ENCODE measurements around the gene ADGRV1. TPM values are rescaled to one million over a fixed set of nuclear protein-coding genes. Genes with fewer than 3 reads are reported as not detected.

ADGRV1 gene
- total RNA-seq, 1 donor from 2014 or later: 0.99 TPM

DNA sequence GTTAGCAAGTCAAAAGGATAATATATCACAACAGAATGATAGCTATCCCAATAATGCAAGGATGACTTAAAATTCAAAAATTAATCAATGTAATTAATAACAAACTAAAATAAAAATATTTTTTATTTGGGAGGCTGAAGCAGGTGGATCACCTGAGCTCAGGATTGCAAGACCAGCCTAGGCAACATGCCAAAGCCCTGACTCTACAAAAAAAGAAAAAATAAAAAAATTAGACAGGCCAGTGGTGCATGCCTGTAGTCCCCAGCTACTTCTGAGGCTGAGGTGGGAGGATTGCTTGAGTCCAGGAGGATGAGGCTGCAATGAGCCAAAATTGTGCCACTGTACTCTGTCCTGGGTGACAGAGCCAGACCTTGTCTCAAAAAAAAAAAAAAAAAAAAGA, 399.3 kb downstream of the ADGRV1 start:
- H3K4me1 Mint-ChIP-seq (ENCODE audit: unreplicated experiment): no peaks in the 10 kb centered on the region
- H3K27ac Mint-ChIP-seq (ENCODE audit: unreplicated experiment): no peak overlapping the region
- H3K9me3 Mint-ChIP-seq (ENCODE audit: unreplicated experiment): no peaks in the 10 kb centered on the region
- no peaks in the 10 kb centered on the region for H3K36me3 Mint-ChIP-seq (ENCODE audit: unreplicated experiment)
- no peak overlapping the region for H3K4me3 Mint-ChIP-seq (ENCODE audit: unreplicated experiment)
- TF ChIP-seq, protein P1, sequence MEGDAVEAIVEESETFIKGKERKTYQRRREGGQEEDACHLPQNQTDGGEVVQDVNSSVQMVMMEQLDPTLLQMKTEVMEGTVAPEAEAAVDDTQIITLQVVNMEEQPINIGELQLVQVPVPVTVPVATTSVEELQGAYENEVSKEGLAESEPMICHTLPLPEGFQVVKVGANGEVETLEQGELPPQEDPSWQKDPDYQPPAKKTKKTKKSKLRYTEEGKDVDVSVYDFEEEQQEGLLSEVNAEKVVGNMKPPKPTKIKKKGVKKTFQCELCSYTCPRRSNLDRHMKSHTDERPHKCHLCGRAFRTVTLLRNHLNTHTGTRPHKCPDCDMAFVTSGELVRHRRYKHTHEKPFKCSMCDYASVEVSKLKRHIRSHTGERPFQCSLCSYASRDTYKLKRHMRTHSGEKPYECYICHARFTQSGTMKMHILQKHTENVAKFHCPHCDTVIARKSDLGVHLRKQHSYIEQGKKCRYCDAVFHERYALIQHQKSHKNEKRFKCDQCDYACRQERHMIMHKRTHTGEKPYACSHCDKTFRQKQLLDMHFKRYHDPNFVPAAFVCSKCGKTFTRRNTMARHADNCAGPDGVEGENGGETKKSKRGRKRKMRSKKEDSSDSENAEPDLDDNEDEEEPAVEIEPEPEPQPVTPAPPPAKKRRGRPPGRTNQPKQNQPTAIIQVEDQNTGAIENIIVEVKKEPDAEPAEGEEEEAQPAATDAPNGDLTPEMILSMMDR (IDR thresholded peaks at IDR 0.05): no peak
- H3K27me3 Mint-ChIP-seq (ENCODE audit: unreplicated experiment): peaks cover 5% of the 10 kb centered on the region
- DNase-seq (ENCODE audit: extremely low spot score, unreplicated experiment): no peak

DNA sequence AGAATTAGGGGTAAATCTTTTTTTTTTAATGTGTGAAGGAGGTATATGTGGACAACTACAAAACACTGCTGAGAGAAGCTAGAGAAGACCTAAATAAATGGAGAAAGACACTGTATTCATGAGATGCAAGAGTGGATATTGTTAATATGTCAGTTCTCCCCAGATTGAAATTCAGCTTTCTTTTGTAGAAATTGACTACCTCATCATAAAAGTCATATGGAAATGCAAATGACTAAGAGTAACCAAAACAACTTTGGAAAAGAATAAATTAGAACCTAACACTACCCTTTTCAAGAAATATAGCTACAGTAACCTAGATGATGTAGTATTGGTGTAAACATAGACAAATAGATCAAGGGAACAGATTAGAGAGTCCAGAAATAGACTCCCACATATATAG, 400.7 kb downstream of the ADGRV1 start:
- H3K27ac Mint-ChIP-seq (ENCODE audit: unreplicated experiment): no peak overlapping the region
- H3K36me3 Mint-ChIP-seq (ENCODE audit: unreplicated experiment): no peaks in the 10 kb centered on the region
- H3K4me3 Mint-ChIP-seq (ENCODE audit: unreplicated experiment): no peak overlapping the region
- no peak for DNase-seq (ENCODE audit: extremely low spot score, unreplicated experiment)
- TF ChIP-seq, protein P1 (IDR thresholded peaks at IDR 0.05): no peak
- H3K9me3 Mint-ChIP-seq (ENCODE audit: unreplicated experiment): no peaks in the 10 kb centered on the region
- H3K27me3 Mint-ChIP-seq (ENCODE audit: unreplicated experiment): peaks cover 6% of the 10 kb centered on the region
- no peaks in the 10 kb centered on the region for H3K4me1 Mint-ChIP-seq (ENCODE audit: unreplicated experiment)

DNA sequence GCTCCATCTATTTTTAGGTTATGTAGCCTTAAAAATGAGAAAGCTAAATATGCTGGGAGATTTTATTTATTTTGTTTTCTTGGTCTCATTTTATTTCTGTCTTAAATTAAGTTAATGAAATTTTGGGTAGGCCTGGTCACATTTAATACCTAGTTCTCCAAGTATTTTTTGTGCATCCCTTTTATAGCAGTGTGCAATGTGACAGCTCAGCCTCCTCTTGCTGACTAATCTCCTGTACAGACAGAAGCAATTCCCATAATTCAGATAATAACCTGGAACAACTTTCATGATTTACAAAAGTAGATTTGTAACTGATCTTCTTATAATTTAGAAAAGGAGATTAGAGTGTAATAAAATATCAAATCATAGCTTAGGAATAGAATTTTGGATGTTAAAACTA, 403.9 kb downstream of the ADGRV1 start:
- peaks cover 6% of the 10 kb centered on the region for H3K9me3 Mint-ChIP-seq (ENCODE audit: unreplicated experiment)
- H3K4me1 Mint-ChIP-seq (ENCODE audit: unreplicated experiment): no peaks in the 10 kb centered on the region
- H3K36me3 Mint-ChIP-seq (ENCODE audit: unreplicated experiment): no peaks in the 10 kb centered on the region
- DNase-seq (ENCODE audit: extremely low spot score, unreplicated experiment): no peak
- TF ChIP-seq, protein P1 (IDR thresholded peaks at IDR 0.05): no peak
- H3K27me3 Mint-ChIP-seq (ENCODE audit: unreplicated experiment): peaks cover 18% of the 10 kb centered on the region
- H3K4me3 Mint-ChIP-seq (ENCODE audit: unreplicated experiment): no peak overlapping the region
- no peak overlapping the region for H3K27ac Mint-ChIP-seq (ENCODE audit: unreplicated experiment)

DNA sequence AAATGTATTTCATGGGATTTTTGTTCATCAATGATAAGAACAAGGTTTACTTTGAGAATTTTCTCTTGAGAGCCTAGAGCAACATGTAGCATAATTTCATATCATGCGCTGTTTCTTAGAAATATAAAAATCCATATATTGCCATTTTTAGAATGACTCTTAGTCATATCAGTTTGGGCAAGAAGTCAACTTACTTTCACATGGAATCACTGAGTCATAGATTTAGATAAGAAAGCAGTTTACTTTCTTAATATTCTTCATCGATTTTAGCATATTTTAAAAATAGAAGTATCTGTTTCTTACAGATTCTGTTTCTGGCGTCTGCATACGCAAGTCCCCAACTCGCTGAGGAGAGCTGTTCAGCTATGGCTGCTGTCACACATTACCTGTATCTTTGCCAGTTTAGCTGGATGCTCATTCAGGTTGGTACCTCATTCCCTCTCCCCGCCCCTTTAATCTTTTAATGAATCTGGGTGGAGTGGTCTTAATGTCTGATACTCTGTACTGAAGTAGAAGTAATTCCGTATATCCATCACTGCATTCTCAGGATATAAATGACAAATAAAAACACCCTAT, 406.6 kb downstream of the ADGRV1 start:
- TF ChIP-seq, protein P1 (IDR thresholded peaks at IDR 0.05): no peak
- Mint-ChIP-seq H3K4me3 (ENCODE audit: unreplicated experiment) (no peak overlapping the region), H3K4me1 (ENCODE audit: unreplicated experiment) (no peaks in the 10 kb centered on the region), H3K36me3 (ENCODE audit: unreplicated experiment) (no peaks in the 10 kb centered on the region), H3K27me3 (ENCODE audit: unreplicated experiment) (peaks cover 19% of the 10 kb centered on the region), H3K9me3 (ENCODE audit: unreplicated experiment) (peaks cover 6% of the 10 kb centered on the region), H3K27ac (ENCODE audit: unreplicated experiment) (no peak overlapping the region)
- DNase-seq (ENCODE audit: extremely low spot score, unreplicated experiment): no peak

DNA sequence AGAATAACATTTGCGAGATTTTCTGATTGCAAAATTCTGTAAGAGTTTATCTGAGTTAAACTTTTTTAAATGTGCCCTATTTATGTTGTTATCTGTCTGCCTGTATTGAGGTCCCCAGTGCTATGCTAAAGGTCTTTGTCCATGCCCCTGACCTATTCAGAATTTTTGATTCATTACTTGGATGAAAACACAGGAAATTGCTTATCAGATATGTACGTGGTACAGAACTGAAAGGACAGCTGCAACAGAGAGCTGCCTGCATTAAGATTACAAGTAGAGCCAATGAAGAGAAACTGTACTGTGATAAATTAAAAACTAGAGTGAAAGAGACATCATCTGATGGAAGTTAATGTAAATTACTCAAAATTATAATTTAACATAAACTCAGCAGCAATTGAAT, 408.8 kb downstream of the ADGRV1 start:
- Mint-ChIP-seq H3K27me3 (ENCODE audit: unreplicated experiment) (peaks cover 19% of the 10 kb centered on the region), H3K4me3 (ENCODE audit: unreplicated experiment) (no peak overlapping the region), H3K9me3 (ENCODE audit: unreplicated experiment) (peaks cover 11% of the 10 kb centered on the region), H3K36me3 (ENCODE audit: unreplicated experiment) (no peaks in the 10 kb centered on the region), H3K27ac (ENCODE audit: unreplicated experiment) (no peak overlapping the region), H3K4me1 (ENCODE audit: unreplicated experiment) (no peaks in the 10 kb centered on the region)
- DNase-seq (ENCODE audit: extremely low spot score, unreplicated experiment): no peak
- TF ChIP-seq, protein P1 (IDR thresholded peaks at IDR 0.05): no peak
